ENCODE measurements around the gene TMEM8B. TPM values are rescaled to one million over a fixed set of nuclear protein-coding genes. Genes with fewer than 3 reads are reported as not detected.

The TMEM8B gene
- polyA plus RNA-seq, 1 experiment, result 5.6 TPM

GRCh38 chr9:35800530-35800929, 28.5 kb upstream of the TMEM8B start:
- TF ChIP-seq, protein P1, sequence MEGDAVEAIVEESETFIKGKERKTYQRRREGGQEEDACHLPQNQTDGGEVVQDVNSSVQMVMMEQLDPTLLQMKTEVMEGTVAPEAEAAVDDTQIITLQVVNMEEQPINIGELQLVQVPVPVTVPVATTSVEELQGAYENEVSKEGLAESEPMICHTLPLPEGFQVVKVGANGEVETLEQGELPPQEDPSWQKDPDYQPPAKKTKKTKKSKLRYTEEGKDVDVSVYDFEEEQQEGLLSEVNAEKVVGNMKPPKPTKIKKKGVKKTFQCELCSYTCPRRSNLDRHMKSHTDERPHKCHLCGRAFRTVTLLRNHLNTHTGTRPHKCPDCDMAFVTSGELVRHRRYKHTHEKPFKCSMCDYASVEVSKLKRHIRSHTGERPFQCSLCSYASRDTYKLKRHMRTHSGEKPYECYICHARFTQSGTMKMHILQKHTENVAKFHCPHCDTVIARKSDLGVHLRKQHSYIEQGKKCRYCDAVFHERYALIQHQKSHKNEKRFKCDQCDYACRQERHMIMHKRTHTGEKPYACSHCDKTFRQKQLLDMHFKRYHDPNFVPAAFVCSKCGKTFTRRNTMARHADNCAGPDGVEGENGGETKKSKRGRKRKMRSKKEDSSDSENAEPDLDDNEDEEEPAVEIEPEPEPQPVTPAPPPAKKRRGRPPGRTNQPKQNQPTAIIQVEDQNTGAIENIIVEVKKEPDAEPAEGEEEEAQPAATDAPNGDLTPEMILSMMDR (IDR thresholded peaks at IDR 0.05; ENCODE audit: insufficient read depth, low read depth, low read length), result no peak
- Histone ChIP-seq H3K36me3 (ENCODE audit: control insufficient read depth, insufficient read depth, low read length) (peaks cover 13% of the 10 kb centered on the region), H3K27me3 (ENCODE audit: control insufficient read depth, insufficient read depth, low read length) (no peaks in the 10 kb centered on the region), H3K4me3 (ENCODE audit: low read depth, low read length) (no peak overlapping the region)
- ChIA-PET CTCF (interaction anchor here (1.0 to 5.4 kb wide), 3 partner anchors 13 to 82 kb away, joined by 4 to 22 read pairs (median 5); partner anchors contain the start of genes HINT2 and SPAG8), POLR2A (no interaction called here)
- DNase-seq (ENCODE audit: low read depth), result no peak

GRCh38 chr9:35801328-35802128, 27.5 kb upstream of the TMEM8B start:
- no peak for DNase-seq (ENCODE audit: low read depth)
- Histone ChIP-seq H3K27me3 (ENCODE audit: control insufficient read depth, insufficient read depth, low read length) (no peaks in the 10 kb centered on the region), H3K36me3 (ENCODE audit: control insufficient read depth, insufficient read depth, low read length) (peaks cover 19% of the 10 kb centered on the region), H3K4me3 (ENCODE audit: low read depth, low read length) (no peak overlapping the region)
- TF ChIP-seq, protein P1 (IDR thresholded peaks at IDR 0.05; ENCODE audit: insufficient read depth, low read depth, low read length), result no peak
- ChIA-PET POLR2A (no interaction called here), CTCF (interaction anchor here (1.6 to 5.4 kb wide), 3 partner anchors 12 to 97 kb away, joined by 3 to 22 read pairs (median 5); partner anchors contain the start of genes HINT2 and SPAG8)

DNA sequence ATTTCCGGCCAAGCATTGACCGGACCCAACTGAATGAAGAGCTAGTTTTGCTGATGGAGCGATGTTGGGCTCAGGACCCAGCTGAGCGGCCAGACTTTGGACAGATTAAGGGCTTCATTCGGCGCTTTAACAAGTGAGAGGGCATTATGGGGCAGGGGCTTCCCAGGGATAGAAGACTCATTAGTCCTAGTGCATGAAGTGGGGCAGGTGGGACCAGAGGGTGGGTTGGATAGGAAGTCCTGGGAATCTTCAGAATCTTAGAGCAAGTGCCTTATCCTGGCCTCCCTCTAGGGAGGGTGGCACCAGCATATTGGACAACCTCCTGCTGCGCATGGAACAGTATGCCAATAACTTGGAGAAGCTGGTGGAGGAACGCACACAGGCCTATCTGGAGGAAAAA, 22.9 kb upstream of the TMEM8B start:
- peaks cover 23% of the 10 kb centered on the region for H3K36me3 ChIP-seq (ENCODE audit: control insufficient read depth, insufficient read depth, low read length)
- H3K4me3 ChIP-seq (ENCODE audit: low read depth, low read length), result no peak overlapping the region
- POLR2A ChIA-PET, result no interaction called here
- H3K27me3 ChIP-seq (ENCODE audit: control insufficient read depth, insufficient read depth, low read length), result no peaks in the 10 kb centered on the region
- TF ChIP-seq, protein P1 (IDR thresholded peaks at IDR 0.05; ENCODE audit: insufficient read depth, low read depth, low read length), result no peak
- CTCF ChIA-PET, result interaction anchor here (1.2 to 1.5 kb wide), 4 partner anchors 16 to 76 kb away, joined by 3 to 7 read pairs (median 5); no protein-coding TSS in a partner anchor
- DNase-seq (ENCODE audit: low read depth), result no peak

- Histone ChIP-seq H3K4me3 (ENCODE audit: low read depth, low read length) (no peak overlapping the region), H3K36me3 (ENCODE audit: control insufficient read depth, insufficient read depth, low read length) (peaks cover 21% of the 10 kb centered on the region), H3K27me3 (ENCODE audit: control insufficient read depth, insufficient read depth, low read length) (no peaks in the 10 kb centered on the region)
- TF ChIP-seq, protein P1 (IDR thresholded peaks at IDR 0.05; ENCODE audit: insufficient read depth, low read depth, low read length), result no peak
- no peak for DNase-seq (ENCODE audit: low read depth)
- ChIA-PET CTCF (interaction anchor here (1.0 to 1.3 kb wide), 2 partner anchors 18 kb away, joined by 4 read pairs; no protein-coding TSS in a partner anchor), POLR2A (no interaction called here)
Measured at GRCh38 chr9:35808433-35808832, 20.6 kb upstream of the TMEM8B start.

DNA sequence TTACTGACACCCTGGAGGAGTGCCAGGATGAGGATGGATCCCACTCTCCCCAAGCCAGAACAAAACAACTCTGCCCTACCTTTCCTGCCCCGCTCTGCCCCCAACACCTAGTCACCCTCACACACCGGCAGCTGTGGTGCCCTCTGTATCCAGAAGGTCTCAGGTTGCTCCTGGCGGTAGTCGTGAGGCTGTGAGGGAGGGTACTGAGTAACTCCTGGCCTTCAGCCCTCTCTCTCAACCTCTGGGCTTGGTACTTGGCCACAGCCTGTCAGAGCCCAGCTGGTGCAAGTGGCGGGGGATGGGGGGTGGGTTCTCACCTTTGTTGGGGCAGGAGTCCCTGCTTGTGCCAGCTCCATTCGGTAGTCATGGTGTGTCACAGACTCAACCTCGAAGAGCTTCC, 18.9 kb upstream of the TMEM8B start:
- Histone ChIP-seq H3K27me3 (ENCODE audit: control insufficient read depth, insufficient read depth, low read length) (no peaks in the 10 kb centered on the region), H3K4me3 (ENCODE audit: low read depth, low read length) (no peak overlapping the region), H3K36me3 (ENCODE audit: control insufficient read depth, insufficient read depth, low read length) (peaks cover 20% of the 10 kb centered on the region)
- TF ChIP-seq, protein P1 (IDR thresholded peaks at IDR 0.05; ENCODE audit: insufficient read depth, low read depth, low read length), result no peak
- DNase-seq (ENCODE audit: low read depth), result no peak
- CTCF ChIA-PET, result interaction anchor here (1.3 to 5.0 kb wide), 2 partner anchors 17 to 72 kb away, joined by 3 to 33 read pairs; partner anchors contain the start of gene FAM221B
- POLR2A ChIA-PET, result no interaction called here

Data from BJ (cell line).